ENCODE measurements around the gene GALNTL6. TPM values are rescaled to one million over a fixed set of nuclear protein-coding genes. Genes with fewer than 3 reads are reported as not detected.
A peak's percentile ranks its signal among the peaks of the same experiment; 100 is the strongest.

Gene GALNTL6
- total RNA-seq, 1 experiment from 2014 or later = not detected

- in situ Hi-C loops (cut with HindIII; ENCODE audit: low pct_unique_long_range_greater_than_20kb, low sequenced_read_pairs) = no loop called here
- no peak for DNase-seq (ENCODE audit: low read depth)
Measured at GRCh38 chr4:172061204-172061603, 248.0 kb downstream of the GALNTL6 start.

GRCh38 chr4:172068506-172068905, 255.3 kb downstream of the GALNTL6 start:
- in situ Hi-C loops (cut with HindIII; ENCODE audit: low pct_unique_long_range_greater_than_20kb, low sequenced_read_pairs) = no loop called here
- no peak for DNase-seq (ENCODE audit: low read depth)

- in situ Hi-C loops (cut with HindIII; ENCODE audit: low pct_unique_long_range_greater_than_20kb, low sequenced_read_pairs) = no loop called here
- no peak for DNase-seq (ENCODE audit: low read depth)
Measured at GRCh38 chr4:172073590-172073989, 260.4 kb downstream of the GALNTL6 start.

GRCh38 chr4:172083272-172083671, 270.1 kb downstream of the GALNTL6 start:
- in situ Hi-C loops (cut with HindIII; ENCODE audit: low pct_unique_long_range_greater_than_20kb, low sequenced_read_pairs) = no loop called here
- DNase-seq (ENCODE audit: low read depth) = no peak

- no peak for DNase-seq (ENCODE audit: low read depth)
- in situ Hi-C loops (cut with HindIII; ENCODE audit: low pct_unique_long_range_greater_than_20kb, low sequenced_read_pairs) = no loop called here
Measured at GRCh38 chr4:172088556-172088955, 275.4 kb downstream of the GALNTL6 start.

GRCh38 chr4:172095161-172095560, 282.0 kb downstream of the GALNTL6 start:
- DNase-seq (ENCODE audit: low read depth) = no peak
- in situ Hi-C loops (cut with HindIII; ENCODE audit: low pct_unique_long_range_greater_than_20kb, low sequenced_read_pairs) = no loop called here

- DNase-seq (ENCODE audit: low read depth) = no peak
- in situ Hi-C loops (cut with HindIII; ENCODE audit: low pct_unique_long_range_greater_than_20kb, low sequenced_read_pairs) = no loop called here
Measured at GRCh38 chr4:172096786-172097185, 283.6 kb downstream of the GALNTL6 start.

- in situ Hi-C loops (cut with HindIII; ENCODE audit: low pct_unique_long_range_greater_than_20kb, low sequenced_read_pairs) = no loop called here
- no peak for DNase-seq (ENCODE audit: low read depth)
Measured at GRCh38 chr4:172099376-172099775, 286.2 kb downstream of the GALNTL6 start.

- DNase-seq (ENCODE audit: low read depth) = no peak
- in situ Hi-C loops (cut with HindIII; ENCODE audit: low pct_unique_long_range_greater_than_20kb, low sequenced_read_pairs) = no loop called here
Measured at GRCh38 chr4:172103456-172103855, 290.3 kb downstream of the GALNTL6 start.

GRCh38 chr4:172104539-172104938, 291.3 kb downstream of the GALNTL6 start:
- in situ Hi-C loops (cut with HindIII; ENCODE audit: low pct_unique_long_range_greater_than_20kb, low sequenced_read_pairs) = no loop called here
- DNase-seq (ENCODE audit: low read depth) = no peak

- in situ Hi-C loops (cut with HindIII; ENCODE audit: low pct_unique_long_range_greater_than_20kb, low sequenced_read_pairs) = no loop called here
- DNase-seq (ENCODE audit: low read depth) = no peak
Measured at GRCh38 chr4:172105918-172106317, 292.7 kb downstream of the GALNTL6 start.

- in situ Hi-C loops (cut with HindIII; ENCODE audit: low pct_unique_long_range_greater_than_20kb, low sequenced_read_pairs) = no loop called here
- DNase-seq (ENCODE audit: low read depth) = no peak
Measured at GRCh38 chr4:172109466-172109865, 296.3 kb downstream of the GALNTL6 start.

GRCh38 chr4:172124656-172125308, 311.6 kb downstream of the GALNTL6 start:
- in situ Hi-C loops (cut with HindIII; ENCODE audit: low pct_unique_long_range_greater_than_20kb, low sequenced_read_pairs) = no loop called here
- DNase-seq (ENCODE audit: low read depth) = no peak

- in situ Hi-C loops (cut with HindIII; ENCODE audit: low pct_unique_long_range_greater_than_20kb, low sequenced_read_pairs) = no loop called here
- DNase-seq (ENCODE audit: low read depth) = no peak
Measured at GRCh38 chr4:172125443-172125842, 312.2 kb downstream of the GALNTL6 start.

- in situ Hi-C loops (cut with HindIII; ENCODE audit: low pct_unique_long_range_greater_than_20kb, low sequenced_read_pairs) = no loop called here
- DNase-seq (ENCODE audit: low read depth) = no peak
Measured at GRCh38 chr4:172127168-172127567, 314.0 kb downstream of the GALNTL6 start.

- in situ Hi-C loops (cut with HindIII; ENCODE audit: low pct_unique_long_range_greater_than_20kb, low sequenced_read_pairs) = no loop called here
- DNase-seq (ENCODE audit: low read depth) = no peak
Measured at GRCh38 chr4:172129593-172129992, 316.4 kb downstream of the GALNTL6 start.

GRCh38 chr4:172134521-172134920, 321.3 kb downstream of the GALNTL6 start:
- in situ Hi-C loops (cut with HindIII; ENCODE audit: low pct_unique_long_range_greater_than_20kb, low sequenced_read_pairs) = no loop called here
- no peak for DNase-seq (ENCODE audit: low read depth)

GRCh38 chr4:172141025-172141424, 327.8 kb downstream of the GALNTL6 start:
- in situ Hi-C loops (cut with HindIII; ENCODE audit: low pct_unique_long_range_greater_than_20kb, low sequenced_read_pairs) = no loop called here
- DNase-seq (ENCODE audit: low read depth) = no peak

GRCh38 chr4:172142281-172142741, 329.1 kb downstream of the GALNTL6 start:
- in situ Hi-C loops (cut with HindIII; ENCODE audit: low pct_unique_long_range_greater_than_20kb, low sequenced_read_pairs) = no loop called here
- peak; percentile 23 for DNase-seq (ENCODE audit: low read depth)

GRCh38 chr4:172143605-172144314, 330.6 kb downstream of the GALNTL6 start:
- DNase-seq (ENCODE audit: low read depth) = no peak
- in situ Hi-C loops (cut with HindIII; ENCODE audit: low pct_unique_long_range_greater_than_20kb, low sequenced_read_pairs) = no loop called here

All from Caki2 (cell line).